ENCODE data around the gene SH3BGRL2.
A peak's percentile ranks its signal among the peaks of the same experiment; 100 is the strongest.

Gene SH3BGRL2

DNA sequence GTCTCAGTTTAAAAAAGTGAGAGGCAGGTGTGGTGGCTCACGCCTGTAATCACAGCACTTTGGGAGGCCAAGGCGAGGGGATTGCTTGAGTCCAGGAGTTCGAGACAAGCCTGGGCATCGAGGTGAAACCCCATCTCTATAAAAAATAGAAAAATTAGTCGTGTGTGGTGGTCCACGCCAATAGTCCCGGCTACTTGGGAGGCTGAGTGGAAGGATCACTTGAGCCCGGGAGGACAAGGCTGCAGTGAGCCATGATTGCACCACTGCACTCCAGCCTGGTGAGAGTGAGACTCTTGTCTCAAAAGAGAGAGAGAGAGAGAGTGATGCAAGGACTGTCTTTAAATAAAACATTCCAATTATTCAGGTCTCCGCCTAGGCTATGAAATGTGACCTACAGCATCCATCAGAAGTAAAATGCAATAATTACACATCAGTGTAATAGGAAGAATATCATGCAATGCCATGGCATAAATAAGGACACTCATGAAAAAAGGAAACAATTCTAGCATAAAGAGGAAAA is 81.5 kb downstream of the SH3BGRL2 start:
- no peak for DNase-seq (ENCODE audit: low read depth, low spot score)
- Histone ChIP-seq H3K9me3 (ENCODE audit: control insufficient read depth, insufficient read depth, low read length) (no peaks in the 10 kb centered on the region), H3K27ac (ENCODE audit: low read length) (no peak overlapping the region), H3K27me3 (ENCODE audit: control insufficient read depth, insufficient read depth, low read length) (no peaks in the 10 kb centered on the region), H3K36me3 (ENCODE audit: control insufficient read depth, insufficient read depth, low read length) (no peaks in the 10 kb centered on the region), H3K4me3 (ENCODE audit: low read length) (no peak overlapping the region), H3K4me1 (ENCODE audit: control insufficient read depth, insufficient read depth, low read length) (no peaks in the 10 kb centered on the region)
- WGBS (ENCODE audit: insufficient coverage, insufficient read length), result no CpG with 5 or more reads among the region's 9 CpGs

DNA sequence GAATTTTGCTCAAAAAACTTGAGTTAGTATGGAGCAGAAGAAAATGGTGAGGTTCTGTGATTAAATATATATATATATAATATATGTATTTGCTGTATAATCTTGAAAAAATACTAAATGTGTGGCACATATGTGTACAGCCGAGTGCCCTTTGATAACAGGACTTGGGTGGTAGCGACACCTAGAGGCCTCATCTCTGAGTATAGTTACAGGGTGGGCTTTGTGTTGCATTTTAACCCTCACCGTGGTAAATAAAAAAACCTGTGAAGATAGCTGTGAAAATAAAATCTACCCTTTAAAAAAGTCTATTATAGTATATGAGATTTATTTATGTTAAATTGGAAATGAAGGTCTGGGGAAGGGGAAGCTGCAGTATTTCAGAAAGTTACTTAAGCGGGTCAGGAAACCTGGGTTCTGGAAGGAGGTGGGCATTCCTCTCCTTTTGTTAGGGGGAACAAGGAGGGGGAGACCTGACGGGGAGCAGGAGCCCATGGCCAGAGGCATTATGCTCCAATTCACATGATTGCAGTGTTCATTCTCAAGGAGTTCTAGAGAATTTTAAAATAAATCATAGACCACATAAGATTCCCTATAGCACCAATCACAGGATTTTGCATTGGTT is 82.7 kb downstream of the SH3BGRL2 start:
- no peaks in the 10 kb centered on the region for H3K27me3 ChIP-seq (ENCODE audit: control insufficient read depth, insufficient read depth, low read length)
- H3K27ac ChIP-seq (ENCODE audit: low read length), result no peak overlapping the region
- peak; percentile 35 for DNase-seq (ENCODE audit: low read depth, low spot score)
- H3K9me3 ChIP-seq (ENCODE audit: control insufficient read depth, insufficient read depth, low read length), result no peaks in the 10 kb centered on the region
- no peaks in the 10 kb centered on the region for H3K4me1 ChIP-seq (ENCODE audit: control insufficient read depth, insufficient read depth, low read length)
- no peak overlapping the region for H3K4me3 ChIP-seq (ENCODE audit: low read length)
- WGBS (ENCODE audit: insufficient coverage, insufficient read length), result no CpG with 5 or more reads among the region's 5 CpGs
- H3K36me3 ChIP-seq (ENCODE audit: control insufficient read depth, insufficient read depth, low read length), result no peaks in the 10 kb centered on the region

DNA sequence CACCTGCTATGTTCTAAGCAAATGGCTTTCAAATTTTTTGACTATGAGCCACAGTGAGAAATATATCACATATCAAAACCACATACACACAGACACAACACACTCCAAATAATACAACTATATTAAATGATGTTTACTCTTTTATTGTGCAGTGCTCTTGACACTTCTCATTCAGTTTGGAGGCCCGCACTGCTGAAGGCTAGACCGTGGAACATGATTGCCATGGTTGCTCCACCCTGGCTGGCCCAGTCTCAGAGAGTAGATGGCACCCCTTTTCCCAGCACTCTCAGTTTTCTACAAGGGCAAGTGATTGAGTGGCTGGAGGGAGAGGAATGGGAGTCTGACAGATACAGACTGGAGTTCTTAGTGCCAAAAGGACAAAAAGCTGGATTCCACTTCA is 86.9 kb downstream of the SH3BGRL2 start:
- Histone ChIP-seq H3K9me3 (ENCODE audit: control insufficient read depth, insufficient read depth, low read length) (no peaks in the 10 kb centered on the region), H3K27ac (ENCODE audit: low read length) (no peak overlapping the region), H3K27me3 (ENCODE audit: control insufficient read depth, insufficient read depth, low read length) (no peaks in the 10 kb centered on the region), H3K4me1 (ENCODE audit: control insufficient read depth, insufficient read depth, low read length) (no peaks in the 10 kb centered on the region), H3K36me3 (ENCODE audit: control insufficient read depth, insufficient read depth, low read length) (no peaks in the 10 kb centered on the region), H3K4me3 (ENCODE audit: low read length) (no peak overlapping the region)
- DNase-seq (ENCODE audit: low read depth, low spot score), result no peak
- WGBS (ENCODE audit: insufficient coverage, insufficient read length), result no CpG with 5 or more reads among the region's 2 CpGs

DNA sequence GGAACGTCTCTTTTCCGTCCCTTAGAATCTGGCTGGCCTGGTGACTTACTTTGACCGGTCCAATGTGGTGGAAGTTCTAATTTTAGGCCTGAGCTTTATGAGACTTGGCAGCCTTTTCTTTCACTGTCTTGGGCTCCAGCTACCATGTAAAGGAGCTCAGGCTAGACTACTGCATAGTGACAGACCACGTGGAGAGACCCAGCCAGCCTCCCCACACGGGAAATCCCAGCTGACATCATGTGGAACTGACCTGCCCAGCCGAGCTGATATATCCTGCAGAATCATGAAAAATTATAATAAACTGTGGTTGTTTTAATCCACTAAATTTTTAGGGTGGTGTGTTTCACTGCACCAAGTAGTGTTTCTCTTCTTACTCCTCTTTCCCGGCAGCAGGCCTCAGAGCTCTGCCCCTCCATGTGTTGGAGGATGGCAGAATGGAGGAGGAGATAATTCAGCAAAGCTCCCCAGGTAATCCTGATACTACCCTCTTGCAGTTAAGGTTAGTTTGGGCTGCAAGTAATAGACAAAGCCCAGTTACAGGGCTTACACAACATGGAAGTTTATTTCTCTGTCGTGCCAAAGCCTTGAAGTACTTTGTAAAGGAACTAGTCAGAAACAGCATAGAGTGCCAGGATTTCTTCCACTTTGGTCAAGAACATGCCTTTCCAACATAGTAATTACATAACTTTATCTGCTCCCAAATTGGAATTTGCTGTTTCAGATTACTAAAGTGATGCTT is 87.5 kb downstream of the SH3BGRL2 start:
- WGBS (ENCODE audit: insufficient coverage, insufficient read length), result no CpG with 5 or more reads among the region's 8 CpGs
- no peaks in the 10 kb centered on the region for H3K9me3 ChIP-seq (ENCODE audit: control insufficient read depth, insufficient read depth, low read length)

DNA sequence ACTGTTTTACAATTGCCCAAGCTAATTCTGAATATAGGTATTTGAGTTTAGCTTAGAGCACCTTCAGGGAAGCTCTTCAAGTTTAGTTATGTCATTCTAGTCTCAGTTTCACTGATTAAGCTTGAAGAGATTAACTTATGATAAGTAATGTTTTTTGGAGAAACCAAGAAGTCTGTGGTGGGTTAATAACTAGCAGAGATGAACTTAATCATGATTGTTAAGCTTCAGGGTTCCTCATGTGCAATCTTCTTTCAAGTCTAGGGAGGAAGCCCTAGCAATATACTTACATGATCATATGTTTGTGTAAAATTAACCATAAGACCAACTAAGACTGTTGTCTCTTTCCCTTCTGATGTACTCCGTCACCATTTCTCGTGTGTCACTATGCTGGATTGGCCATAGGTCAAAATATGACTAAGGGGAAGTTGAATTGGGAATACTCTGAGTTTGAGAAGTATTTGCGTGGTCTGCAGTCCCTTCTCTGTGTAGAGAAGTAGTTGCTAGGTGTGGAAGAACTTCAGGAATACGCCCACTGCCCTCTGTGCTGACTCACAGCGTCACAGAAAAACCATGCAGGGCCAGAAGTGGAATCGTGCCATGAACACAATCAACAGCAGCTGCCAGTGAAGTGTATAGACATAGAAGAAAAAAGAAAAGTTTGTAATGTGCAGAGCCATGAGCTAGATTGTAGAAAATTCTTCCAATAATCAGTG is 88.3 kb downstream of the SH3BGRL2 start:
- Histone ChIP-seq H3K36me3 (ENCODE audit: control insufficient read depth, insufficient read depth, low read length) (no peaks in the 10 kb centered on the region), H3K9me3 (ENCODE audit: control insufficient read depth, insufficient read depth, low read length) (no peaks in the 10 kb centered on the region), H3K27me3 (ENCODE audit: control insufficient read depth, insufficient read depth, low read length) (no peaks in the 10 kb centered on the region), H3K27ac (ENCODE audit: low read length) (no peak overlapping the region), H3K4me3 (ENCODE audit: low read length) (no peak overlapping the region), H3K4me1 (ENCODE audit: control insufficient read depth, insufficient read depth, low read length) (no peaks in the 10 kb centered on the region)
- no peak for DNase-seq (ENCODE audit: low read depth, low spot score)
- WGBS (ENCODE audit: insufficient coverage, insufficient read length), result no CpG with 5 or more reads among the region's 6 CpGs

More for the DNA sequence above, 87.5 kb downstream of the SH3BGRL2 start:
- Histone ChIP-seq H3K27ac (ENCODE audit: low read length) (no peak overlapping the region), H3K27me3 (ENCODE audit: control insufficient read depth, insufficient read depth, low read length) (no peaks in the 10 kb centered on the region), H3K4me1 (ENCODE audit: control insufficient read depth, insufficient read depth, low read length) (no peaks in the 10 kb centered on the region), H3K4me3 (ENCODE audit: low read length) (no peak overlapping the region), H3K36me3 (ENCODE audit: control insufficient read depth, insufficient read depth, low read length) (no peaks in the 10 kb centered on the region)
- no peak for DNase-seq (ENCODE audit: low read depth, low spot score)

DNA sequence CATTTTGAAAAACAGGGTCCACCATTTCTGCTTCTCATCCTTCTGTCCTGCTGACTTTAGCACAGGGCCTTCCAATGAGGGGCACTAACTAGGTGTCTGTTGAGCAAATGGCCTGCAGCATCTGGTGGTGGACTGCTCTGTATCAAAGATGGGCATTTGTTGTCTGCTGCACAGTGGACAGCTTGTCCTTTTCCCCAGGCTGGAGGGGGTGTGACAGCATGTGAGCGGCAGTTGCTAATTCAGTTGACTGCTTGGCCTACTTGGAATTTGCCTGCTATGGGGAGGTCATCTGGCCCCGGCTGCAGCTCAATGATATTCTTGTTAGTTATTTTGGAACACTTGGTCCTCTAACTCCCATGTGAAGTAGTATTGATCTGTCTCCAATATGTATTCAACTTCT is 93.7 kb downstream of the SH3BGRL2 start:
- H3K4me3 ChIP-seq (ENCODE audit: low read length), result no peak overlapping the region
- no peaks in the 10 kb centered on the region for H3K9me3 ChIP-seq (ENCODE audit: control insufficient read depth, insufficient read depth, low read length)
- no peaks in the 10 kb centered on the region for H3K27me3 ChIP-seq (ENCODE audit: control insufficient read depth, insufficient read depth, low read length)
- no peaks in the 10 kb centered on the region for H3K36me3 ChIP-seq (ENCODE audit: control insufficient read depth, insufficient read depth, low read length)
- no peaks in the 10 kb centered on the region for H3K4me1 ChIP-seq (ENCODE audit: control insufficient read depth, insufficient read depth, low read length)
- no CpG with 5 or more reads among the region's 2 CpGs for WGBS (ENCODE audit: insufficient coverage, insufficient read length)
- no peak overlapping the region for H3K27ac ChIP-seq (ENCODE audit: low read length)
- DNase-seq (ENCODE audit: low read depth, low spot score), result no peak

DNA sequence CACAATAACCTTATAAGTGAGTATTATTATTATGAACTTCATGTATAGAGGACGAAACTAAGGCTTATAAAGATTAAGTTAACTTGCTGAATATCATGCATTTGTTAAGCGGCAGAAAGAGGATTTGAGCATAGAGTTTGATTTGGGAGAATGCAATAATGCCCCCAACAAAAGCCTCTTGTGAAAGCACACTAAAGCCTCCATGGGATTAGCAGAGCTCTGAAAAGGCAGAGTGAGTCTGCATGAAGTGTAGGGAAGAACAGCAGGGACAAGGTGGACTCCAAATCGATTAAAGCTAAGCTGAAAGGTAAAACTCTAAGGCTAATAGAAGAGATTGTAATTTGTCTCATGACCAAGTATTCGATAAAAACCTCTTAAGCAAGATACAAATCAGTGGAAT is 100.3 kb downstream of the SH3BGRL2 start:
- WGBS (ENCODE audit: insufficient coverage, insufficient read length), result no CpG with 5 or more reads among the region's 4 CpGs

DNA sequence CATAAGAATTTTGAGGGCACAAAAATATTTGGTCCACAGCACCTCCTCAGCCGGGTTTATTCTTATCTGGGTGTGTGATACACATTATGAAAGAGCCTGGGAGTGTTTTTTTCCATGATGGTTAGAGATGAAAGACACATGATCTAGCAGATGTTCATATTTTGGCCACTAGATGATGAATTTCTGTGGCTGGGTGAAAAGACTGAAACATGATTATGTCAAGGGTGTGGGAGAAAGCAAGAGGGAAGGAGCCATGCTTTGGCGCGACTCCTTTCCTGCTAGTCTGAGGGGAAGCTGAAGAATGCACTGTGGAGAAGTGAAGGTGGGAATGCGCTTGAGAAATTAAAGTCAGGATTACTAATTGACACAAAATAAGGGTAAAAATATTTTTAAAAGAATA is 102.3 kb downstream of the SH3BGRL2 start:
- Histone ChIP-seq H3K4me3 (ENCODE audit: low read length) (no peak overlapping the region), H3K4me1 (ENCODE audit: control insufficient read depth, insufficient read depth, low read length) (no peaks in the 10 kb centered on the region), H3K36me3 (ENCODE audit: control insufficient read depth, insufficient read depth, low read length) (no peaks in the 10 kb centered on the region), H3K9me3 (ENCODE audit: control insufficient read depth, insufficient read depth, low read length) (no peaks in the 10 kb centered on the region), H3K27ac (ENCODE audit: low read length) (no peak overlapping the region), H3K27me3 (ENCODE audit: control insufficient read depth, insufficient read depth, low read length) (no peaks in the 10 kb centered on the region)
- WGBS (ENCODE audit: insufficient coverage, insufficient read length), result no CpG with 5 or more reads among the region's 4 CpGs
- no peak for DNase-seq (ENCODE audit: low read depth, low spot score)

More for the DNA sequence above, 100.3 kb downstream of the SH3BGRL2 start:
- no peak for DNase-seq (ENCODE audit: low read depth, low spot score)
- Histone ChIP-seq H3K36me3 (ENCODE audit: control insufficient read depth, insufficient read depth, low read length) (no peaks in the 10 kb centered on the region), H3K27ac (ENCODE audit: low read length) (no peak overlapping the region), H3K4me1 (ENCODE audit: control insufficient read depth, insufficient read depth, low read length) (no peaks in the 10 kb centered on the region), H3K4me3 (ENCODE audit: low read length) (no peak overlapping the region), H3K9me3 (ENCODE audit: control insufficient read depth, insufficient read depth, low read length) (no peaks in the 10 kb centered on the region), H3K27me3 (ENCODE audit: control insufficient read depth, insufficient read depth, low read length) (no peaks in the 10 kb centered on the region)

- no peaks in the 10 kb centered on the region for H3K9me3 ChIP-seq (ENCODE audit: control insufficient read depth, insufficient read depth, low read length)
- DNase-seq (ENCODE audit: low read depth, low spot score), result no peak
- no peak overlapping the region for H3K27ac ChIP-seq (ENCODE audit: low read length)
- H3K27me3 ChIP-seq (ENCODE audit: control insufficient read depth, insufficient read depth, low read length), result no peaks in the 10 kb centered on the region
- no peaks in the 10 kb centered on the region for H3K4me1 ChIP-seq (ENCODE audit: control insufficient read depth, insufficient read depth, low read length)
- WGBS (ENCODE audit: insufficient coverage, insufficient read length), result no CpG with 5 or more reads among the region's 8 CpGs
- no peak overlapping the region for H3K4me3 ChIP-seq (ENCODE audit: low read length)
- H3K36me3 ChIP-seq (ENCODE audit: control insufficient read depth, insufficient read depth, low read length), result no peaks in the 10 kb centered on the region
These were observed 103.2 kb downstream of the SH3BGRL2 start for GRCh38 chr6:79734374-79734773.

DNA sequence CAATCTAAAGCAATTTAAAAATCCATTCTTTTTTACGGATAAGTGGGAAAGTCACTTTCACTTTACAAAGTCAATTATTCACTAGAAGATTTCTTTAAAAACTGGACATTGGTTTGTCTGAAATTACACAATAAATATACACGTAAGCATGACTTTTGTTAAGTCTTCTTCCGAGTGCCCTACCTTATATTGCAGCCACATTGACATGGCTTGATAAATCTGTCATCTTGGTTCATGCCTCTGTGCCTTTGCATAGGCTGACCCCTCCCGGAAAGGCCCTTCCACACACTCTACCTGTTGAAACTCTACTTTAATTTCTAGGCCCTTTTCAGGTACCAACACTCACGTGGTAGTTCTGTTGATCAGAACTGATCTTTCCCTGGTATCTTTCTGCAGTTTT is 104.1 kb downstream of the SH3BGRL2 start:
- H3K4me1 ChIP-seq (ENCODE audit: control insufficient read depth, insufficient read depth, low read length), result no peaks in the 10 kb centered on the region
- H3K4me3 ChIP-seq (ENCODE audit: low read length), result no peak overlapping the region
- no peaks in the 10 kb centered on the region for H3K36me3 ChIP-seq (ENCODE audit: control insufficient read depth, insufficient read depth, low read length)
- H3K9me3 ChIP-seq (ENCODE audit: control insufficient read depth, insufficient read depth, low read length), result no peaks in the 10 kb centered on the region
- WGBS (ENCODE audit: insufficient coverage, insufficient read length), result no CpG with 5 or more reads among the region's 5 CpGs
- DNase-seq (ENCODE audit: low read depth, low spot score), result no peak
- no peak overlapping the region for H3K27ac ChIP-seq (ENCODE audit: low read length)
- H3K27me3 ChIP-seq (ENCODE audit: control insufficient read depth, insufficient read depth, low read length), result no peaks in the 10 kb centered on the region
